Epithelial cell of proximal tubule (primary cell): Measurements from ENCODE around the gene GKN2. TPM values are rescaled to one million over a fixed set of nuclear protein-coding genes. Genes with fewer than 3 reads are reported as not detected.

Experiments used
- DNase-seq: peaks from one replicate; pipeline ENCODE4 v3.0.0-alpha.2; 2011; ENCODE audit warnings: low read depth
- H3K4me3 ChIP-seq: 2 replicates; pipeline ENCODE4 v1.5.1; 2011; ENCODE audit warnings: low read depth, mild to moderate bottlenecking, low read length
- total RNA-seq: library from RNA; depleted of rRNA; stranded (reverse); fragments of >200 nt; gene quantifications from 2 replicates; pipeline ENCODE4 v1.2.3, GENCODE V29; 2015
- TF ChIP-seq, protein P1 (sequence below): conservative IDR thresholded peaks from 2 replicates; pipeline ENCODE4 v1.5.1; 2012; ENCODE audit warnings: low read depth, mild to moderate bottlenecking, low read length

The GKN2 gene
- total RNA-seq, 1 donor from 2014 or later: not detected

DNA sequence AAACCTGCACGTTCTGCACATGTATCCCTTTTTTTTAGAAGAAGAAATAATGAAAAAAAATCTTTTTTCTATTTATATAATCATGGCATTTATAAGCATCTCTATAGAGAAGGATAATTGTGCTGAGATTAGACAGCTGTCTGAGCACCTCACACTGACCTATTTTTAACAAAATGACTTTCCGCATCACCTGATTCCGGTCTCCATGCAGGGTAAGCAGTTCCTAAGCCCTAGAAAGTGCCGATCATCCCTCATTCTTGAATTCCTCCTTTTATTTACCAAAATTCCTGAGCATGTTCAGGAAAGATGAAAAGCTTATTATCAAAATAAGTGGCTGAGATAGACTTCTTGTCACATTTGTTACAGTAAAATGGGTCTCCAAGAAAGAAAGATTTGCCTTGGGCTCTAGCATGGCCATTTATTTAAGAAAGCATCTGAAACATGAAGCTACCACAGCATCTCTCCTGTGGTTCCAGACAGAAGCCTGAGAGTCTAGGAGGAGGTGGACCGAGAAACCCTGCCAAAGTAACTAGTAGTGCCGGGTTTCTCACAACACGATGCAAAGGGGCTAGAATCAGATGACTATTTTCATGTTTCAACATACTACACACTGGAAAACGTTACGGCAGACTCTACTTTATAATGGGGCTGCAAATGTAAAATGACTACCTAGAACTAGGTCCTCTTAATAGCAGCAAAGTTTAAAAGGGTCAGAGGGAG is 22.4 kb upstream of the GKN2 start:
- no peak for DNase-seq
- TF ChIP-seq, protein P1, sequence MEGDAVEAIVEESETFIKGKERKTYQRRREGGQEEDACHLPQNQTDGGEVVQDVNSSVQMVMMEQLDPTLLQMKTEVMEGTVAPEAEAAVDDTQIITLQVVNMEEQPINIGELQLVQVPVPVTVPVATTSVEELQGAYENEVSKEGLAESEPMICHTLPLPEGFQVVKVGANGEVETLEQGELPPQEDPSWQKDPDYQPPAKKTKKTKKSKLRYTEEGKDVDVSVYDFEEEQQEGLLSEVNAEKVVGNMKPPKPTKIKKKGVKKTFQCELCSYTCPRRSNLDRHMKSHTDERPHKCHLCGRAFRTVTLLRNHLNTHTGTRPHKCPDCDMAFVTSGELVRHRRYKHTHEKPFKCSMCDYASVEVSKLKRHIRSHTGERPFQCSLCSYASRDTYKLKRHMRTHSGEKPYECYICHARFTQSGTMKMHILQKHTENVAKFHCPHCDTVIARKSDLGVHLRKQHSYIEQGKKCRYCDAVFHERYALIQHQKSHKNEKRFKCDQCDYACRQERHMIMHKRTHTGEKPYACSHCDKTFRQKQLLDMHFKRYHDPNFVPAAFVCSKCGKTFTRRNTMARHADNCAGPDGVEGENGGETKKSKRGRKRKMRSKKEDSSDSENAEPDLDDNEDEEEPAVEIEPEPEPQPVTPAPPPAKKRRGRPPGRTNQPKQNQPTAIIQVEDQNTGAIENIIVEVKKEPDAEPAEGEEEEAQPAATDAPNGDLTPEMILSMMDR: no peak
- no peak overlapping the region for H3K4me3 ChIP-seq

DNA sequence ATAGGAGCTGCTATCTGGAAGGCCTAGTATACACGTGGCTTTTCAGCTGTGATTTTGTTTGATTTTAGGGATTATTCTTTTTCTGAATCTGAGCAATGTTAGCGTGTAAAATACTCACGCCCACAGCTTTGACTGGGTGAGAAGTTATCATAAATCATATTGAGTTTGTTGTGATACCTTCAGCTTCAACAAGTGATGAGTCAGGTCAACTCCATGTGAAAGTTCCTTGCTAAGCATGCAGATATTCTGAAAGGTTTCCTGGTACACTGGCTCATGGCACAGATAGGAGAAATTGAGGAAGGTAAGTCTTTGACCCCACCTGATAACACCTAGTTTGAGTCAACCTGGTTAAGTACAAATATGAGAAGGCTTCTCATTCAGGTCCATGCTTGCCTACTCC is 21.6 kb upstream of the GKN2 start, which contains the start of gene GKN1:
Gene GKN1, plus strand, starts transcription at position 386 of the 400 bp plus-strand sequence. CDS start 42 bp downstream, outside the sequence.
- no peak for DNase-seq
- TF ChIP-seq, protein P1: no peak
- H3K4me3 ChIP-seq: no peak within 1 kb of the TSS

DNA sequence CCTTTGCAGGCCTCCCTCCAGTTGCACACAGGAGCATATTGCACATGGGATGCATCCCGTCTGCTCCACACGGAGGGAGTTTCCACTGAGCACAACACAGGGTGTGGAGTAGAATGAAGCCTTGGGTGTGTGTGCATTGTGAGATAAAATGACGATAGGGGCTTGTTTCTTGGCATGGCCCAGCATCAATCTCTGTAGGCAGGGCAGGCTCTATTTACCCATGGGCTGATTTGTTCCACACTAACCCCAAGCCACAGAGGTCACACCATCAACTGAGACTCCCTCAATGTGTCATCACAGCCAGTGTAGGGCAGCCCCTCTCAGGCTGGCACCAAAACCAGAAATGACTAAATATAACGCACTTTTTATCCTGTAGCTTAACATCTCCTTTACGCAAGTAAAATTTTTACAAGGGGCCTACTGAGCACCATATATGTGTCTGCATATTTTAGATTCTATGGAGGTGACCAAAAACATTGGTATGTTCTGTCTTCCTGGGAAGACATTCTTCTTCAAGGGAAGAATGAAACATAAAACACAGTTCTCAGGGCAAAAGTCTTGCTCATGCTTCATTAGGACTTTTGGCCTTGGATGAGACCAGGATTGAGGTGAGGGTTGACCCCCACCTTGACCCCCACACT is 19.0 kb upstream of the GKN2 start:
- DNase-seq: no peak
- H3K4me3 ChIP-seq: no peak overlapping the region
- TF ChIP-seq, protein P1: no peak

DNA sequence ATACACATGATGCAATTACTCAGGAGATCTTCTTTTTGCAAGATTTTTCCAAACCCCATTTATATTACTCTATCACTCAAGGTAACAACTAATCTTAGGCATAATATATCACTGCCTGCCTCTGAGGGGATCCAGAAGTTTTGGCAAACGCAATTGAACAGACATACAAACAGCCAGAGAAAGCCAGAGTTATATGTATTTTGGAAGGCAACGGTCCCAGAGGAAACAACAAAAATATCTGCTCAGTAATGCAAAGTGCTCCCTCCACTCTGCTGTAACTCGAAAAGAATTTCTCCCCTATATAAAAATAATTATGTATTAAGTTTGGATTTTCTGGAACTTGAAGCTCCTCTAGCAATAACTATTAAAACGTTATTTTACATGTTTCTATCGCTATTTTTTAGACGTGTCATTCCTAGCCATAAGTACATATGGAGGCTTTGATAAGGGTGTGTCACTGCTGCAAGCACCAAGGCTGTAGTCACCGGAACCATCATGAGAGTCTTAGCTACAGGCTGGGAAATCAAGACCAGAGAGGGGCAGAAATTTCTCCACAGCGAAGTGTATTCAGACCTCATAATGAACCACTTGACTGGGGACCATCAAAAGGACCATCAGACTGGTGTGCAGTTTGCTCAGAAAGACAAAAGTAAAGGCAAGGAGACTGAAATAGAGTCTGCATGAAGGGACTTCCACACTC is 18.0 kb upstream of the GKN2 start:
- no peak overlapping the region for H3K4me3 ChIP-seq
- TF ChIP-seq, protein P1: no peak

DNA sequence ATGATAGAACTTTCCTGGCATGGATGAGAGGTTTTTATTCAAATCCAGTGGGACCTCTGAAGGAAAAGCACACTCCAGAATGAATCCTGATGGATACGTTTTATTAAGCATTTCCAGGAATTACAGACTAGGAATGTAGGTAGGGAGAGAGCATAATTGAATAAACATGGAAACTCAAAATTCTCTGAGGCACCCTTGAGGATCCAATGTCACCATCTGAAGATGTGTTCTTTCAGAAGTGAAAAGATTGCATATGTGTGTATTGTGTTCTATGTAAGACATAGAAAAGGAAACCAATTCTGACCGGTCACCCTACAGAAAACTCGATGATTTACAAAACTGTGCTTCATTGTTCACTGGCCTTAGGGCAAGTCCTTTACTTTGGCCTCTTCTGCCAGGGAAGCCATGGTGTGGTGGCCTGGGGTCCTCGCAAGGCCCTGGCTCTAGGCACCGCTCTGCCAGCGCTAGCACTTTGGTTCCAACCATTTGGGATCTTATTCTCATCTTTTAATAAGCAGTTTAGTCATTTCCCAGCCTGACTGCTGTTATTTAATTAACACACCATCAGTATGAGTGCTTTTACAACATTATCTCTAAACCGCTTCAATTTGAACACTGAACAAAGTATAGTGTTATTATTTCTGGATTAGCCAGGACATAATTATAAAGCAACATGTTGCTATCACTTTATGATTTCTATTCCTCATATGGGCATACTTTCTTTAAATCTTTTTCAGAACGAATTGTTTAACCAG is 17.2 kb upstream of the GKN2 start:
- no peak overlapping the region for H3K4me3 ChIP-seq
- DNase-seq: no peak
- TF ChIP-seq, protein P1: no peak

More for the DNA sequence above, 18.0 kb upstream of the GKN2 start:
- DNase-seq: no peak

DNA sequence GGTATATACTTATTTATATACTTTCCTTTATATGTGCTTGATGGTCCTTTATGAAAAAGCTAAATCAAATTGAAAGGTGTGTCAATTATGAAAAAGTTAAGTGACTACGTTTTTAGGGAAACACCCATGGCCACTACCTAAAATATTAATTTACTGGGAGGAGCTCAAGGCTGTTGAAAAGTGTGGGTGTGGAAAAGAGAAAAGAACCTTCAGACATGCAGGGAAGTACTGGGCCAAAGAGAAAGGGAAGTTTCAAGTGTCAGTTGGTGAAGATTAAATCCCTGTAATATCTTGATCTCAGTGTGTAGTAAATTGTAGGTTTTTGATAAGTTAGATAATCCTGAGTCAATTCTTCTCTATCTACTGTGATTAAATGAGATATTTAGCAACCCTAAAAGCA is 15.5 kb upstream of the GKN2 start:
- H3K4me3 ChIP-seq: no peak overlapping the region
- TF ChIP-seq, protein P1: no peak
- no peak for DNase-seq
